SK-N-SH (cell line): ENCODE results near the gene TBX2. TPM values are rescaled to one million over a fixed set of nuclear protein-coding genes. Genes with fewer than 3 reads are reported as not detected.

Source experiments
- CTCF ChIA-PET: fragments of 300-600, 350-600 bp; formaldehyde crosslinking; extraction: SDS; loops from one replicate; lab custom pipeline; 2021; lab: Yijun Ruan, JAX
- POLR2A ChIA-PET: fragments of 350-600 bp; sonication (Branson Sonifier 250); formaldehyde crosslinking; extraction: SDS; loops from one replicate; lab custom pipeline; 2020; ENCODE audit warnings: antibody characterized with exemption, inconsistent platforms; lab: Yijun Ruan, JAX
- DNase-seq: peaks from one replicate; pipeline ENCODE4 v3.0.0; 2012
- H2AFZ ChIP-seq: fragments of 200-600 bp; sonication (generic); 2 replicates; pipeline ENCODE4 v1.8.1; 2016; ENCODE audit warnings: antibody characterized with exemption, mild to moderate bottlenecking, low read depth
- H3F3A ChIP-seq: fragments of 200-600 bp; sonication (generic); replicated peaks from 2 replicates; pipeline ENCODE3; 2016; ENCODE audit warnings: antibody characterized with exemption, mild to moderate bottlenecking; ENCODE audit not compliant: insufficient read depth
- H3K27ac ChIP-seq, 2 experiments: fragments of 200-500 bp in 1 of 2; fragments of 200-600 bp in 1 of 2; sonication (Bioruptor generic) in 1 of 2; sonication (generic), shearing (Covaris generic) in 1 of 2; 2 replicates each; pipeline versions ENCODE4 v1.5.1 to v1.6.1; 2014 to 2016; ENCODE audit warnings: low read depth in 2 of 2, inconsistent platforms in 1 of 2, low read length in 1 of 2, mild to moderate bottlenecking in 1 of 2, mixed read lengths in 1 of 2
- H3K27me3 ChIP-seq: fragments of 200-600 bp; sonication (generic), shearing (Covaris generic); 2 replicates; pipeline ENCODE4 v1.6.1; 2016; ENCODE audit warnings: mixed run types; ENCODE audit not compliant: insufficient read depth
- H3K36me3 ChIP-seq, 2 experiments: fragments of 200-500 bp in 1 of 2; fragments of 200-600 bp in 1 of 2; sonication (Bioruptor generic) in 1 of 2; sonication (generic) in 1 of 2; replicated peaks in 1 of 2; 2 replicates each; pipeline versions ENCODE3 to v1.5.1; 2014 to 2016; ENCODE audit warnings: low read length in 1 of 2, mild to moderate bottlenecking in 1 of 2; ENCODE audit not compliant: insufficient read depth in 2 of 2, control insufficient read depth in 1 of 2
- H3K4me1 ChIP-seq, 2 experiments: fragments of 200-500 bp in 1 of 2; fragments of 200-600 bp in 1 of 2; sonication (Bioruptor generic) in 1 of 2; sonication (generic), shearing (Covaris generic) in 1 of 2; 2 replicates each; pipeline versions ENCODE4 v1.5.1 to v1.6.1; 2014 to 2016; ENCODE audit warnings: low read depth in 1 of 2, low read length in 1 of 2, mixed run types in 1 of 2; ENCODE audit not compliant: insufficient read depth in 2 of 2, control insufficient read depth in 1 of 2
- H3K4me2 ChIP-seq: fragments of 200-600 bp; sonication (generic), shearing (Covaris generic); 2 replicates; pipeline ENCODE4 v1.6.1; 2017; ENCODE audit warnings: mixed run types
- H3K4me3 ChIP-seq, 2 experiments: fragments of 200-500 bp in 1 of 2; fragments of 200-600 bp in 1 of 2; sonication (Bioruptor generic) in 1 of 2; sonication (generic), shearing (Covaris generic) in 1 of 2; 2 replicates each; pipeline versions ENCODE4 v1.5.1 to v1.8.1; 2014 to 2016; ENCODE audit warnings: low read depth in 2 of 2, inconsistent platforms in 1 of 2, low read length in 1 of 2, mild to moderate bottlenecking in 1 of 2, mixed read lengths in 1 of 2, moderate library complexity in 1 of 2
- H3K79me2 ChIP-seq: fragments of 200-600 bp; sonication (generic); 2 replicates; pipeline ENCODE4 v1.8.1; 2017; ENCODE audit warnings: mild to moderate bottlenecking; ENCODE audit not compliant: insufficient read depth
- H3K9ac ChIP-seq: fragments of 200-600 bp; sonication (generic); 2 replicates; pipeline ENCODE4 v1.6.1; 2017; ENCODE audit warnings: mixed run types
- H3K9me2 ChIP-seq: fragments of 200-600 bp; sonication (generic); 2 replicates; pipeline ENCODE4 v1.6.1; 2017; ENCODE audit warnings: mixed run types
- H3K9me3 ChIP-seq: fragments of 200-600 bp; sonication (generic); 2 replicates; pipeline ENCODE4 v1.6.1; 2017; ENCODE audit warnings: mixed run types, mild to moderate bottlenecking, moderate library complexity
- H4K20me1 ChIP-seq: fragments of 200-600 bp; sonication (generic); 2 replicates; pipeline ENCODE4 v1.6.1; 2017; ENCODE audit warnings: mild to moderate bottlenecking, mixed run types; ENCODE audit not compliant: insufficient read depth
- ELF1 ChIP-seq: IDR thresholded peaks from 2 replicates; pipeline ENCODE4 v1.4.0; 2012
- FOXJ3 ChIP-seq: sonication (generic); formaldehyde crosslinking; IDR thresholded peaks from 2 replicates; pipeline ENCODE4 v1.5.1; 2020; ENCODE audit warnings: mild to moderate bottlenecking, missing genetic modification reagents
- JUND ChIP-seq: IDR thresholded peaks from 2 replicates; pipeline ENCODE4 v1.4.0; 2012
- MEF2A ChIP-seq: IDR thresholded peaks from 2 replicates; pipeline ENCODE4 v1.4.0; 2012; ENCODE audit warnings: low read depth, borderline replicate concordance
- MXI1 ChIP-seq: IDR thresholded peaks from 2 replicates; pipeline ENCODE4 v1.6.1; 2012; ENCODE audit warnings: mild to moderate bottlenecking, low read depth, low read length, improper control_type of control experiment
- NRF1 ChIP-seq: IDR thresholded peaks from 2 replicates; pipeline ENCODE4 v1.6.1; 2012; ENCODE audit warnings: low read depth, mild to moderate bottlenecking, low read length
- POLR2AphosphoS5 ChIP-seq: IDR thresholded peaks from 2 replicates; pipeline ENCODE4 v1.6.1; 2012; ENCODE audit warnings: low read depth, low read length
- RAD21 ChIP-seq: IDR thresholded peaks from 2 replicates; pipeline ENCODE4 v1.6.1; 2012; ENCODE audit warnings: mild to moderate bottlenecking, low read length
- RFX5 ChIP-seq: IDR thresholded peaks from 2 replicates; pipeline ENCODE4 v1.6.1; 2012; ENCODE audit warnings: mild to moderate bottlenecking, improper control_type of control experiment, low read length
- SMC3 ChIP-seq: IDR thresholded peaks from 2 replicates; pipeline ENCODE4 v1.6.1; 2012; ENCODE audit warnings: low read depth, low read length, improper control_type of control experiment
- TAF1 ChIP-seq: IDR thresholded peaks from 2 replicates; pipeline ENCODE4 v1.6.1; 2012; ENCODE audit warnings: low read depth, mild to moderate bottlenecking, low read length, moderate library complexity, borderline replicate concordance
- TCF12 ChIP-seq: IDR thresholded peaks from 2 replicates; pipeline ENCODE4 v1.4.0; 2012
- TEAD4 ChIP-seq: IDR thresholded peaks from 2 replicates; pipeline ENCODE4 v1.4.0; 2012; ENCODE audit warnings: mild to moderate bottlenecking, borderline replicate concordance; ENCODE audit not compliant: insufficient read depth
- WGBS: methylation state at CpG from one replicate; pipeline ENCODE4 v1.1.6; 2017; ENCODE audit warnings: low lambda C conversion rate; 5-methylcytosine and 5-hydroxymethylcytosine counted together
- polyA plus RNA-seq, 3 experiments: library from polyadenylated mRNA; depleted of rRNA; stranded (reverse); fragments of >200 nt; gene quantifications; 2 replicates each; pipeline ENCODE4 v1.2.3, GENCODE V29; 2012
- TF ChIP-seq, protein P1 (sequence below): fragments of 150-350 bp; IDR thresholded peaks from 2 replicates; pipeline ENCODE4 v1.6.1; 2017; ENCODE audit warnings: antibody characterized with exemption, low read length, low read depth, borderline replicate concordance
- TF ChIP-seq, protein P2 (sequence below): IDR thresholded peaks from 2 replicates; pipeline ENCODE4 v1.6.1; 2012; ENCODE audit warnings: mild to moderate bottlenecking, low read depth, low read length, moderate library complexity
- TF ChIP-seq, protein P3 (sequence below): fragments of 150-350 bp; IDR thresholded peaks from 2 replicates; pipeline ENCODE4 v1.6.1; 2016; ENCODE audit warnings: mild to moderate bottlenecking, low read depth, low read length

Gene TBX2
- polyA plus RNA-seq, 1 of the 3 experiments (the other 2 are of a cell fraction) = 57.8 TPM

DNA sequence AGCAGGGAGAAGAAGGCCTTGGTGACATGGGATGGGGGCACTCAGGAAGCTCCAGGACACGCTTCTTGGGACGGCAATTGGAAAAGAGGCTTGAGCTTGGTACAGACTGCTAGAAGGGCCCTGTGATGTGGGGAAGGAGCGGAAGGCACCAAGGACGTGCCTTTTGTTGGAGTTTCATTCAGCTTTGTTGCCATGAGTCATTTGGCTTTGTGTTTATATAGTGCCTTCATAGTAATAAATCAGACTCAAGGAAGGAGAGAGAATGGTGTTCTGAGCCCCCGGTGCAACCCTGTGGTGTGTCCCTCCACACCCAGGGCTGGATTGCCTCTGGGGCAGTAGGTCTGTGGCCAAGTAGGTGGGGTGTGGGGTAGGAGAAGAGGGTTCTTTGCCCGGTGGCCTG lies 45.2 kb downstream of the TBX2 start:
- Histone ChIP-seq H4K20me1 (no peaks in the 10 kb centered on the region), H3K4me1 (no peaks in the 10 kb centered on the region; a peak in 1 of 4 replicates), H3K79me2 (no peaks in the 10 kb centered on the region), H3F3A (no peaks in the 10 kb centered on the region), H3K27me3 (no peaks in the 10 kb centered on the region), H3K36me3 (no peaks in the 10 kb centered on the region), H3K4me2 (no peak overlapping the region), H3K9me3 (no peaks in the 10 kb centered on the region), H2AFZ (no peak overlapping the region), H3K4me3 (no peak overlapping the region)
- 81% methylated on average over 6 of the region's 6 CpGs for WGBS
- POLR2A ChIA-PET = no interaction called here
- CTCF ChIA-PET = interaction anchor here (0.5 to 3.5 kb wide), 4 partner anchors 17 to 106 kb away, joined by 3 to 11 read pairs (median 6); no protein-coding TSS in a partner anchor
- no peak for TF ChIP-seq RFX5
- no peak for TF ChIP-seq TEAD4
- no peak for TF ChIP-seq SMC3
- TF ChIP-seq JUND = no peak
- no peak for TF ChIP-seq TCF12
- TF ChIP-seq, protein P1, sequence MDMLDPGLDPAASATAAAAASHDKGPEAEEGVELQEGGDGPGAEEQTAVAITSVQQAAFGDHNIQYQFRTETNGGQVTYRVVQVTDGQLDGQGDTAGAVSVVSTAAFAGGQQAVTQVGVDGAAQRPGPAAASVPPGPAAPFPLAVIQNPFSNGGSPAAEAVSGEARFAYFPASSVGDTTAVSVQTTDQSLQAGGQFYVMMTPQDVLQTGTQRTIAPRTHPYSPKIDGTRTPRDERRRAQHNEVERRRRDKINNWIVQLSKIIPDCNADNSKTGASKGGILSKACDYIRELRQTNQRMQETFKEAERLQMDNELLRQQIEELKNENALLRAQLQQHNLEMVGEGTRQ = no peak
- TF ChIP-seq, protein P2, sequence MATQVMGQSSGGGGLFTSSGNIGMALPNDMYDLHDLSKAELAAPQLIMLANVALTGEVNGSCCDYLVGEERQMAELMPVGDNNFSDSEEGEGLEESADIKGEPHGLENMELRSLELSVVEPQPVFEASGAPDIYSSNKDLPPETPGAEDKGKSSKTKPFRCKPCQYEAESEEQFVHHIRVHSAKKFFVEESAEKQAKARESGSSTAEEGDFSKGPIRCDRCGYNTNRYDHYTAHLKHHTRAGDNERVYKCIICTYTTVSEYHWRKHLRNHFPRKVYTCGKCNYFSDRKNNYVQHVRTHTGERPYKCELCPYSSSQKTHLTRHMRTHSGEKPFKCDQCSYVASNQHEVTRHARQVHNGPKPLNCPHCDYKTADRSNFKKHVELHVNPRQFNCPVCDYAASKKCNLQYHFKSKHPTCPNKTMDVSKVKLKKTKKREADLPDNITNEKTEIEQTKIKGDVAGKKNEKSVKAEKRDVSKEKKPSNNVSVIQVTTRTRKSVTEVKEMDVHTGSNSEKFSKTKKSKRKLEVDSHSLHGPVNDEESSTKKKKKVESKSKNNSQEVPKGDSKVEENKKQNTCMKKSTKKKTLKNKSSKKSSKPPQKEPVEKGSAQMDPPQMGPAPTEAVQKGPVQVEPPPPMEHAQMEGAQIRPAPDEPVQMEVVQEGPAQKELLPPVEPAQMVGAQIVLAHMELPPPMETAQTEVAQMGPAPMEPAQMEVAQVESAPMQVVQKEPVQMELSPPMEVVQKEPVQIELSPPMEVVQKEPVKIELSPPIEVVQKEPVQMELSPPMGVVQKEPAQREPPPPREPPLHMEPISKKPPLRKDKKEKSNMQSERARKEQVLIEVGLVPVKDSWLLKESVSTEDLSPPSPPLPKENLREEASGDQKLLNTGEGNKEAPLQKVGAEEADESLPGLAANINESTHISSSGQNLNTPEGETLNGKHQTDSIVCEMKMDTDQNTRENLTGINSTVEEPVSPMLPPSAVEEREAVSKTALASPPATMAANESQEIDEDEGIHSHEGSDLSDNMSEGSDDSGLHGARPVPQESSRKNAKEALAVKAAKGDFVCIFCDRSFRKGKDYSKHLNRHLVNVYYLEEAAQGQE = no peak
- no peak for TF ChIP-seq MEF2A
- no peak for TF ChIP-seq POLR2AphosphoS5
- no peak for TF ChIP-seq FOXJ3 (CRISPR knock-in tag)
- no peak for TF ChIP-seq ELF1
- TF ChIP-seq TAF1 = no peak
- no peak for TF ChIP-seq RAD21
- TF ChIP-seq MXI1 = no peak
- TF ChIP-seq NRF1 = no peak
- TF ChIP-seq, protein P3, sequence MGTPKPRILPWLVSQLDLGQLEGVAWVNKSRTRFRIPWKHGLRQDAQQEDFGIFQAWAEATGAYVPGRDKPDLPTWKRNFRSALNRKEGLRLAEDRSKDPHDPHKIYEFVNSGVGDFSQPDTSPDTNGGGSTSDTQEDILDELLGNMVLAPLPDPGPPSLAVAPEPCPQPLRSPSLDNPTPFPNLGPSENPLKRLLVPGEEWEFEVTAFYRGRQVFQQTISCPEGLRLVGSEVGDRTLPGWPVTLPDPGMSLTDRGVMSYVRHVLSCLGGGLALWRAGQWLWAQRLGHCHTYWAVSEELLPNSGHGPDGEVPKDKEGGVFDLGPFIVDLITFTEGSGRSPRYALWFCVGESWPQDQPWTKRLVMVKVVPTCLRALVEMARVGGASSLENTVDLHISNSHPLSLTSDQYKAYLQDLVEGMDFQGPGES = no peak
- TF ChIP-seq, all 33 proteins: peak for 0
- DNase-seq = no peak
- Histone ChIP-seq H3K9me2 (no peaks in the 10 kb centered on the region), H3K27ac (no peak overlapping the region), H3K9ac (no peak overlapping the region)
